NOMO-1 treated with dmso at 0.1 percent for 144 hours (cell line): ENCODE data around the gene RETN.
A peak's percentile ranks its signal among the peaks of the same experiment; 100 is the strongest.

Experiments
- DNase-seq: peaks from one replicate; lab custom pipeline; 2025; ENCODE audit not compliant: unreplicated experiment; lab: John Stamatoyannopoulos, UW

Gene RETN

GRCh38 chr19:7705387-7706187 is 36.7 kb downstream of the RETN start:
- DNase-seq, result peak; percentile 87

GRCh38 chr19:7706188-7706954 is 37.5 kb downstream of the RETN start:
- DNase-seq, result no peak

DNA sequence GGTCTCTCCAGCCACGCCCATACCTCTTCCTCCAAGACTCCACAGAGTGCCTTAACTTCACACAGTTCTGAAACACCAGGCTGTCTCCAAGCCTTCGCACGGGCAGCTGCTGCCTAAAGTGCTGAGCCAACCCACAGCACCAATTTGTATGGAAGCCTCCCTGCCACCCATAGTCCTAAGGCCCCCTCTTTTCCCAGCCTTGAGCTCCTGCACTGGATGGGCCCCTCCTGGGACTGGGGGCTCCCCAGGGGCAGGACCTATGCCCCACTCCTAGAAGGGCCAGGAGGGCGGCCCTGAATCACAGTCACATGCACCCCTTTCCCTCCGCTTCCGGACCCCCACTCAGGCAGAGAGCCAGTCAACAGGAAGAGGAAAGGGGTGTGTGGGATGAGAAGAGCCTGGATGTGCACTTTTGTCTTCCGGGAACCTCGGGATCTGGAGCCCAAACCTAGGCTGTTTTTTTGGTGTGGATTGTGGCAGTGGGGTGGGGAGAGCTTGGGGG is 38.2 kb downstream of the RETN start:
- no peak for DNase-seq

DNA sequence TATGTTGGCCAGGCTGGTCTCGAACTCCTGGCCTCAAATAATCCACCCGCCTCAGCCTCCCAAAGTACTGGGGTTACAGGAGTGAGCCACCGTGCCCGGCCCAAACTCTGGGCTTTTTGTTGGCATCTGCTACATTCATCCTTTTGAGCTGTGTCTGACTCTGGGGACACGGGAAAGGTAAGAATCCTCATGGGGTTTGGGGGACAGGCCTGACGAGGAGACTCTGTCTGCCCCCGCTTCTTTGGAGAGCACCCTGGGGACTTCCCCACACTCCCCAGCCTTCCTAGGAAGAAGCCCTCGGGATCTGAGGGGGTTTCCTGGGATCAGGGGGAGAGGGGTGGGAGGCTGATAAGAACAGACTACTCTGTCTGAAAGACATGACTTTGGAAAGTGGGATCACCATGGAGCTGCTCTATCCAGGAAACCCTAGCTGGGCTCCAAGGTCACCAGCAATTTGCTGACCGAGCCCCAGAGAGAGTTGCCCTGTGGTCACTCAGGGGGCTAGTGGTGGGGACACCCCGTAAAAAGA is 41.1 kb downstream of the RETN start:
- DNase-seq, result no peak

DNA sequence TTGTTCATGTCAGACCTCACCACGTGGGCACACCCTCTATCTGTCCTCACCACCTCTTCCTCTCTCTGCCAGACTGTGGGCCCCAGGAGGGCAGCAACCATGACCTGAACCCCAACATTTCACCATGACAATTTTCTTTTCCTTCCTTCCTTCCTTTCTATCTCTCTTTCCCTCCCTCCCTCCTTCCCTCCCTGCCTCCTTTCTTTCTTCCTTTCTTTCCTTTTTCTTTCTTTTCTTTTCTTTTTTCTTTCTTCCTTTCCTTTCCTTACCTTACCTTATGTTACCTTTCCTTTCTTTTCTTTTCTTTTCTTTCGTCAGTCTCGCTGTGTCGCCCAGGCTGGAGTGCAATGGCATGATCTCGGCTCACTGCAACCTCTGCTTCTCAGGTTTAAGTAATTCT is 41.8 kb downstream of the RETN start:
- DNase-seq, result no peak

DNA sequence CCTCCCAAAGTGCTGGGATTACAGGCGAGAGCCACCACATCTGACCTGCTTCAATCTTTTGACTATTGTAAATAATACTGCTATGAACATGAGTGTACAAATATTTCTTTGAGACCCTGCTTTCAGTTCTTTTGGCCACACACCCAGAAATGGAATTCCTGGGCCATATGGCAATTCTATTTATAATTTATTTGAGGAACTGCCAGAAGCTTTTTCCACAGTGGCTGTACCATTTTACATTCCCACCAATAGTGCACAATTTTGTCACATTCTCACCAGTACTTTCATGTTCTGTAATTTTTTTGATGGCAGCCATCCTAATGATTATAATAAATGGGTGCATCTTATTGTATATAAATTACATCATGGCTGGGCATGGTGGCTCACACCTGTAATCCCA is 46.8 kb downstream of the RETN start:
- no peak for DNase-seq

- DNase-seq, result no peak
Observed at GRCh38 chr19:7716762-7717161, 47.9 kb downstream of the RETN start.

DNA sequence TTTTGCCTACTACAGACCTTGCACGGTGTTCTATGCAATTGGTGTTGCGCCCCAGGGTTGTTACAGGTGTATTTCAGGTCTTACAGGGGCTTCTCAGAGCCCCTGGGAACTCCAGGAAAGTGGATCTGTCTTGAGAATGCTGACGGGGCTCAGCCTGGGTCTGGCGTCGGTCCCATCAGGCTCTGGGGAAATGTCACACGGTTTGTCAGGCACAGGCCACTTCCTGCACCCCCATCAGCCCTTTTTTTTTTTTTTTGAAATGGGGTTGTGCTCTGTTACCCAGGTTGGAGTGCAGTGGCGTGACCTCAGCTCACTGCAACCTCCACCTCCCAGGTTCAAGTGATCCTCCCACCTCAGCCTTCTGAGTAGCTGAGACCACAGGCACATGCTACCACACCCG is 49.8 kb downstream of the RETN start:
- DNase-seq, result no peak
